ENCODE results near the gene IRAK2. TPM values are rescaled to one million over a fixed set of nuclear protein-coding genes. Genes with fewer than 3 reads are reported as not detected.
A peak's percentile ranks its signal among the peaks of the same experiment; 100 is the strongest.

The IRAK2 gene
- total RNA-seq, 1 donor from 2014 or later, result 2.4 TPM

DNA sequence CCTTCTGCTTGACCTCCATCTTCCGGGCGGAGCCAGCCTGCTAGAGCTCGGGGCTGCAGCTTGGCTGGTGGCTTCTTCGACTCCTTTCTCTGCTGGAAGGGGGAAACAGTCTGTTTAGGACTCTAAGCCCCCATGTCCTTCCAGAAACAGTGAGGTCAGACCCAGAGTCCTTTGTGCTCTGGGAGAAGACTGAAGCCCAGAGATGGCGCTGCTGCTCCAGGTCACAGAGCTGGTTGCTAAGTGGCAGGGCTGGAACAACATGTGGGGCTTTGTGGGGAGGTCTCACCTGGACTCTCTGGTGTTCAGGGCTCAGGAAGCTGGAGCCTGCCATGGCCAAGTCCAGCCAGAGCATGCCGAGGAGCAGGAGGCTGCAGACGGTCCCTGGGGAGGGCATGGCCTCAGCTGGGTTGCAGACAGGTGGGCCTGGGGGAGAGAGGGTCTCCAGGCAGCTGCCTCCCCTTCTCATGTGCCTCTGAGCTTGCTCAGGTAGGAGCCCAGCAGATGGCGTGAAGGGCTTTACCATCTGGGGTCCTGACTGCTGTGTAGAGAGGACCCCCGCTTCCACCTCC is 125.2 kb downstream of the IRAK2 start:
- peaks cover 73% of the 10 kb centered on the region for H3K36me3 Mint-ChIP-seq (ENCODE audit: low read depth)
- DNase-seq (ENCODE audit: low spot score), result no peak
- intact Hi-C loops (cut with micrococcal nuclease), result loop anchor here (10.0 kb wide), 1 partner anchor 355 kb away; the partner anchor contains the start of gene CRELD1
- H3K27ac Mint-ChIP-seq, result no peak overlapping the region
- H3K4me1 Mint-ChIP-seq (ENCODE audit: low read depth), result peaks cover 23% of the 10 kb centered on the region
- H3K9me3 Mint-ChIP-seq, result no peaks in the 10 kb centered on the region
- H3K4me3 Mint-ChIP-seq (ENCODE audit: low read depth), result no peak overlapping the region
- no peaks in the 10 kb centered on the region for H3K27me3 Mint-ChIP-seq (ENCODE audit: low read depth)

DNA sequence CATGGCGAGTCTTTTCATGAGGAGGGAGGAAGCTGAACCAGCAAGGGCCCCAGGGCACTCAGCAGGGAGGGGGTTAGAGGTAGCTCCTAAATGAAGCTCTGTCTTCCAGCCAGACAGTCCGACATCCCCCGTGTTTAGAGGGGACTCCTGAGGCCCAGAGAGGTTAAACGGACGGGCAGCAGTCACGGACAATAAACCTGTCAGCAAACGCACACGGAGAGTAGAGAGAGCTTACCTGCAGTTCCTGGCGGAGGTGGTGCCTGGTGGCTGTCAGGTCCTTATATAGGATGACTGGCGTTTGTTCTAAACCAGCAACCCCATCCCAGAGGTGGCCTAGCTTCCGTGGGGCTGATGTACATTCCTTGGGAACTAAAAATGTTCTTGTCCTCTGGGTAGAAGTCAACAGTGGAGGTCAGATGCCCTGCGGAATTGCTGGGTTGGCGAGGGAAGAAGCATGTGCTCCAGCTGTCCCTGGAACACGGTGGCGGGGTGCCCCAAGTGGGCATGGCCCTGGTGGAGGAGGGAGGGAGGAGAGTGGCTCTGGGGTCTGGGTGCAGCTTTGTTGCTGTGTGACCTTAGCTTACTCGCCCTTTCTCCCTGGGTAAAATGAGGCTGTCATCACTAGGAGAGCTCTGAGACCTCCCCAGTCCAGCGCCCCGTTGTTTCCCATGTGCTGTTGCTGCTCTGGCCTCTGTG is 125.9 kb downstream of the IRAK2 start:
- no peak for DNase-seq (ENCODE audit: low spot score)
- intact Hi-C loops (cut with micrococcal nuclease), result no loop called here
- no peak overlapping the region for H3K27ac Mint-ChIP-seq
- no peak overlapping the region for H3K4me3 Mint-ChIP-seq (ENCODE audit: low read depth)
- H3K27me3 Mint-ChIP-seq (ENCODE audit: low read depth), result no peaks in the 10 kb centered on the region
- H3K36me3 Mint-ChIP-seq (ENCODE audit: low read depth), result peaks cover 72% of the 10 kb centered on the region
- peaks cover 17% of the 10 kb centered on the region for H3K4me1 Mint-ChIP-seq (ENCODE audit: low read depth)
- no peaks in the 10 kb centered on the region for H3K9me3 Mint-ChIP-seq

DNA sequence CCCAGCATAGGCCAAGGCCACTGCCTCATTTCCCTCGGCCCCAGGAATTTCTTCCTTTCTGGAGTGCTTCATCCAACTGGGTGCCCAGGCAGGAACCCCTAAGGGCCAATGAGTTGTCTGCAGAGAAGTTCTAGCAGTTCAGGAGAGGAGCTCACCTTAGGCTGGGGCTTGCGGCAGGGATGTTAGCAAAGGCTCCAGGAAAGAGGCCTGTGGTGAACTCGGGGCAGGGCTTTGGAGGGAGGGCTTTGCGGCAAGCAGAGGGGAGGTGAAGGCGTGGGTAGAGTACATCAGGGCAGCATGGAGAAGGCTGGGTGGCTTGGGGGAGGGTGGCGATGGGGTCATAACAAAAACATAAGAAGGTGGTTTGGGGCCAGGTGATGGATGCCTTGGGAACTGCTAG is 126.9 kb downstream of the IRAK2 start:
- Mint-ChIP-seq H3K4me3 (ENCODE audit: low read depth) (no peak overlapping the region), H3K9me3 (no peaks in the 10 kb centered on the region), H3K36me3 (ENCODE audit: low read depth) (peaks cover 71% of the 10 kb centered on the region), H3K27me3 (ENCODE audit: low read depth) (no peaks in the 10 kb centered on the region), H3K4me1 (ENCODE audit: low read depth) (peaks cover 13% of the 10 kb centered on the region), H3K27ac (peak overlapping the region; percentile 61)
- no peak for DNase-seq (ENCODE audit: low spot score)
- intact Hi-C loops (cut with micrococcal nuclease), result no loop called here

DNA sequence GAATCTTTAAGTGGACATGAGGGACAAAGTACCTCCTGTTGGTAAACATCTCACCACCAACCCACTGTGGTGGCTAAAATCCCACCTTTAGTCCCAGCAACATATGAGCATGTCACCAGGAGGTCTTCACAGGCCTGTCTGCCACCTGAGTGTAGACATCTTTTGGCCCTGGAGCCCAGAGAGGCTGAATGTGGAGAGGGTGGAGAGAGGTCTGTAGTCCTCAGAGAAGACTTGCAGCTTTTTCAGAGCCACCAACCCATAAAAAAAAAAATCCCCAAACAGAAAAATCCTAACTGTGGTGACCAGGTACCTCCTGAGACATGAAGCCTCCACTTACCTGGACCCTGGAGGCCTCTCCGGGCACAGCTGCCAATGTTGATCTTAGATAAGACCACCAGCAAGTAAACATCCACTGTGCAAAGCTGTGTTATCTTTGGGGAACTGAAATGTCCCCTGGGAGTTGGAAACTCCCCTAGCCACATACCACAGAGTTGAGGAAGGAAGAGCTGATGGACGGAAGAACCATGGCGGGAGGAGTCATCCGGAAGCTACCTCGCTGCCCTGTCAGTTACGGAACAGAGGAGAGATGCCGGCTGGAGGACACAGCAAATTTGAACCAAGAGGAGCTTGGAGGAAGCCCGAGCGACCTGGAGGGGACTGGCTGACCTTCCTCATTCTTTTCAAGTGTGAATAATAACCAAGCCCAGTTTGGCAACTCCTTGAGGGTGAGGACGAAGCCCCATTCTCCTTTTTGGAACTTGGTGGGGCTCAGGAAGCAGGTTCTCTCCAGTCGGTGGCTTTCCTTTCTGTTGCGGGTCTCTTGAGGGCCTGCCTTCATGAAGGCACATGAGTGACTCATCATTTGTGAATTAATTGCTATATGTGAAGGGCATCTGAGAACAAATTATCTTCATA is 128.0 kb downstream of the IRAK2 start, which contains the start of gene GHRL:
TSS of gene GHRL (minus strand) at position 443 of the 915 bp plus-strand sequence. CDS start 2,767 bp downstream, outside the sequence.
- Mint-ChIP-seq H3K9me3 (no peaks in the 10 kb centered on the region), H3K4me3 (ENCODE audit: low read depth) (no peak within 1 kb of the TSS), H3K27me3 (ENCODE audit: low read depth) (no peaks in the 10 kb centered on the region), H3K36me3 (ENCODE audit: low read depth) (peaks cover 69% of the 10 kb centered on the region), H3K27ac (peak within 1 kb of the TSS; percentile 61), H3K4me1 (ENCODE audit: low read depth) (peaks cover 13% of the 10 kb centered on the region)
- no peak for DNase-seq (ENCODE audit: low spot score)
- intact Hi-C loops (cut with micrococcal nuclease), result no loop called here

Other genes starting within 250 kb of the IRAK2 start
- 0.27 and 0.48 TPM in 2 replicates for gene IL17RC, start 247.8 kb upstream of the IRAK2 start, total RNA-seq
- 22.9 and 24.0 TPM in 2 replicates for gene CRELD1, start 231.1 kb upstream of the IRAK2 start, total RNA-seq
- gene PRRT3, start 212.5 kb upstream of the IRAK2 start, total RNA-seq, result 10.7 and 11.3 TPM in 2 replicates
- gene EMC3, start 178.1 kb upstream of the IRAK2 start, total RNA-seq, result 35.9 and 43.5 TPM in 2 replicates
- 54.4 and 55.1 TPM in 2 replicates for gene FANCD2, start 138.5 kb upstream of the IRAK2 start, total RNA-seq
- gene FANCD2OS, start 56.7 kb upstream of the IRAK2 start, total RNA-seq, result not detected in 2 replicates
- 94.4 and 100 TPM in 2 replicates for gene BRK1, start 49.2 kb upstream of the IRAK2 start, total RNA-seq
- gene VHL, start 23.1 kb upstream of the IRAK2 start, total RNA-seq, result 54.0 and 54.9 TPM in 2 replicates
- gene TATDN2, start 83.5 kb downstream of the IRAK2 start, total RNA-seq, result 64.9 and 65.6 TPM in 2 replicates
- gene GHRL, start 128.0 kb downstream of the IRAK2 start, total RNA-seq, result 0.98 and 2.1 TPM in 2 replicates
- 133 and 136 TPM in 2 replicates for gene SEC13, start 156.2 kb downstream of the IRAK2 start, total RNA-seq